ENCODE measurements around the gene MRPL57. TPM values are rescaled to one million over a fixed set of nuclear protein-coding genes. Genes with fewer than 3 reads are reported as not detected.
"Not testable (repeated sequence)": the region's sequence is repeated elsewhere in the genome, so short reads cannot be mapped to it uniquely, and the experiment has no call there.

Gene MRPL57
- total RNA-seq, 2 donors from 2014 or later: 22.2 to 22.9 TPM

- H3K36me3 ChIP-seq (ENCODE audit: control insufficient read depth, insufficient read depth, low read length): no peaks in the 10 kb centered on the region
- H3K9me3 ChIP-seq (ENCODE audit: control insufficient read depth, low read length): peaks cover 17% of the 10 kb centered on the region
- Mint-ChIP-seq H3K27me3 (ENCODE audit: insufficient read depth) (peaks cover 6% of the 10 kb centered on the region), H3K4me1 (no peaks in the 10 kb centered on the region), H3K9me3 (peaks cover 30% of the 10 kb centered on the region), H3K27ac (no peak overlapping the region), H3K4me3 (no peak overlapping the region), H3K36me3 (ENCODE audit: low read depth) (no peaks in the 10 kb centered on the region)
- no peak overlapping the region for H3K9ac ChIP-seq (ENCODE audit: extremely low read depth, low read length, poor library complexity, severe bottlenecking)
- no peak for DNase-seq
- WGBS, 2 experiments (ENCODE audit: insufficient coverage in 1 of 2, insufficient read length in 1 of 2): 69 to 72% methylated on average over 10 to 13 of the region's 13 CpGs
- no peak overlapping the region for H3K4me3 ChIP-seq (ENCODE audit: low read length)
- no peaks in the 10 kb centered on the region for H3K4me1 ChIP-seq (ENCODE audit: control insufficient read depth, insufficient read depth, low read length)
- no peak overlapping the region for H3K27ac ChIP-seq (ENCODE audit: low read depth, low read length)
- TF ChIP-seq CTCF (conservative IDR thresholded peaks at IDR 0.05): no peak
- H3K27me3 ChIP-seq (ENCODE audit: control insufficient read depth, insufficient read depth, low read length, poor library complexity, severe bottlenecking): no peaks in the 10 kb centered on the region
These were observed 39.9 kb downstream of the MRPL57 start for GRCh38 chr13:21216332-21216731.

GRCh38 chr13:21218351-21219035 is 42.0 kb downstream of the MRPL57 start:
- Histone ChIP-seq H3K9ac (ENCODE audit: extremely low read depth, low read length, poor library complexity, severe bottlenecking) (no peak overlapping the region), H3K27me3 (ENCODE audit: control insufficient read depth, insufficient read depth, low read length, poor library complexity, severe bottlenecking) (no peaks in the 10 kb centered on the region), H3K9me3 (ENCODE audit: control insufficient read depth, low read length) (peaks cover 12% of the 10 kb centered on the region), H3K4me3 (ENCODE audit: low read length) (no peak overlapping the region), H3K36me3 (ENCODE audit: control insufficient read depth, insufficient read depth, low read length) (no peaks in the 10 kb centered on the region), H3K4me1 (ENCODE audit: control insufficient read depth, insufficient read depth, low read length) (no peaks in the 10 kb centered on the region), H3K27ac (ENCODE audit: low read depth, low read length) (no peak overlapping the region)
- WGBS, 2 experiments (ENCODE audit: insufficient coverage in 1 of 2, insufficient read length in 1 of 2): 87 to 90% methylated on average over 5 to 7 of the region's 7 CpGs
- Mint-ChIP-seq H3K9me3 (peaks cover 18% of the 10 kb centered on the region), H3K27ac (no peak overlapping the region), H3K27me3 (ENCODE audit: insufficient read depth) (no peaks in the 10 kb centered on the region), H3K4me1 (no peaks in the 10 kb centered on the region), H3K36me3 (ENCODE audit: low read depth) (no peaks in the 10 kb centered on the region), H3K4me3 (no peak overlapping the region)
- no peak for TF ChIP-seq CTCF (conservative IDR thresholded peaks at IDR 0.05)
- no peak for DNase-seq

- H3K27ac ChIP-seq (ENCODE audit: low read depth, low read length): no peak overlapping the region
- TF ChIP-seq CTCF (conservative IDR thresholded peaks at IDR 0.05): no peak
- WGBS, 2 experiments (ENCODE audit: insufficient coverage in 1 of 2, insufficient read length in 1 of 2): 89 to 97% methylated on average over 3 of the region's 3 CpGs
- no peak overlapping the region for H3K4me3 ChIP-seq (ENCODE audit: low read length)
- peaks cover 12% of the 10 kb centered on the region for H3K9me3 ChIP-seq (ENCODE audit: control insufficient read depth, low read length)
- H3K4me1 ChIP-seq (ENCODE audit: control insufficient read depth, insufficient read depth, low read length): no peaks in the 10 kb centered on the region
- Mint-ChIP-seq H3K4me3 (no peak overlapping the region), H3K27me3 (ENCODE audit: insufficient read depth) (no peaks in the 10 kb centered on the region), H3K9me3 (peaks cover 14% of the 10 kb centered on the region), H3K27ac (no peak overlapping the region), H3K4me1 (no peaks in the 10 kb centered on the region), H3K36me3 (ENCODE audit: low read depth) (no peaks in the 10 kb centered on the region)
- no peaks in the 10 kb centered on the region for H3K36me3 ChIP-seq (ENCODE audit: control insufficient read depth, insufficient read depth, low read length)
- H3K27me3 ChIP-seq (ENCODE audit: control insufficient read depth, insufficient read depth, low read length, poor library complexity, severe bottlenecking): no peaks in the 10 kb centered on the region
- no peak for DNase-seq
- H3K9ac ChIP-seq (ENCODE audit: extremely low read depth, low read length, poor library complexity, severe bottlenecking): no peak overlapping the region
These were observed 42.6 kb downstream of the MRPL57 start for GRCh38 chr13:21219036-21219381.

GRCh38 chr13:21219716-21220115 is 43.3 kb downstream of the MRPL57 start:
- not testable (repeated sequence) for H3K36me3 ChIP-seq (ENCODE audit: control insufficient read depth, insufficient read depth, low read length); H3K4me3 Mint-ChIP-seq; H3K27me3 Mint-ChIP-seq (ENCODE audit: insufficient read depth); H3K4me1 ChIP-seq (ENCODE audit: control insufficient read depth, insufficient read depth, low read length); H3K4me1 Mint-ChIP-seq; H3K27me3 ChIP-seq (ENCODE audit: control insufficient read depth, insufficient read depth, low read length, poor library complexity, severe bottlenecking); H3K27ac ChIP-seq (ENCODE audit: low read depth, low read length); H3K9ac ChIP-seq (ENCODE audit: extremely low read depth, low read length, poor library complexity, severe bottlenecking); DNase-seq; H3K36me3 Mint-ChIP-seq (ENCODE audit: low read depth); H3K27ac Mint-ChIP-seq; H3K4me3 ChIP-seq (ENCODE audit: low read length)
- 88 to 90% methylated on average over 3 of the region's 3 CpGs for WGBS, 2 experiments (ENCODE audit: insufficient coverage in 1 of 2, insufficient read length in 1 of 2)
- peaks cover 12% of the 10 kb centered on the region for H3K9me3 ChIP-seq (ENCODE audit: control insufficient read depth, low read length)
- peaks cover 14% of the 10 kb centered on the region for H3K9me3 Mint-ChIP-seq

Data from endodermal cell (in vitro differentiated cells).